Left lung (tissue), 10 donors: ENCODE results near the gene EDEM1. TPM values are rescaled to one million over a fixed set of nuclear protein-coding genes. Genes with fewer than 3 reads are reported as not detected.
A peak's percentile ranks its signal among the peaks of the same experiment; 100 is the strongest.

Source experiments
- ATAC-seq: fragments of 200-7000 bp; cut with Tn5 transposase; one replicate; pipeline ENCODE4 v1.9.1; 2020; ENCODE audit warnings: moderate library complexity
- DNase-seq, 4 donors: peaks; one replicate each; pipeline ENCODE4 v3.0.0-alpha.2; 2013 to 2020
- H3K27ac ChIP-seq, 2 donors: fragments of 200-600 bp; sonication (generic) in 1 of 2; one replicate each; pipeline versions ENCODE4 v1.5.0 to v1.8.0; 2020 to 2021
- H3K27me3 ChIP-seq, 2 donors: fragments of 200-600 bp; sonication (generic) in 1 of 2; one replicate each; pipeline versions ENCODE4 v1.5.0 to v1.8.0; 2020 to 2021
- H3K36me3 ChIP-seq, 2 donors: fragments of 200-600 bp; sonication (generic) in 1 of 2; one replicate each; pipeline versions ENCODE4 v1.5.0 to v1.8.0; 2020 to 2021
- H3K4me1 ChIP-seq, 2 donors: fragments of 200-600 bp; one replicate each; pipeline ENCODE4 v1.8.0; 2021
- H3K4me3 ChIP-seq, 2 donors: fragments of 200-600 bp; sonication (generic) in 1 of 2; one replicate each; pipeline versions ENCODE4 v1.5.0 to v1.8.0; 2020 to 2021; ENCODE audit warnings: mild to moderate bottlenecking in 1 of 2
- H3K9me3 ChIP-seq, 2 donors: fragments of 200-600 bp; sonication (generic) in 1 of 2; one replicate each; pipeline versions ENCODE4 v1.5.0 to v1.8.0; 2020 to 2021
- CTCF ChIP-seq, 2 donors: fragments of 200-600 bp; sonication (generic) in 1 of 2; IDR thresholded peaks; one replicate each; pipeline versions ENCODE4 v1.5.0 to v1.8.0; 2021; ENCODE audit warnings: antibody characterized with exemption in 2 of 2
- intact Hi-C, 2 donors: fragments of 100-400 bp; cut with DNase I; formaldehyde crosslinking; loops; one replicate each; pipeline versions ENCODE4 v1.11.2 to v1.14.2; 2022
- polyA plus RNA-seq, 6 donors: library from polyadenylated mRNA; unstranded; fragments of 120-200 nt; gene quantifications; one replicate each; pipeline ENCODE4 v1.2.1, GENCODE V29; 2013; ENCODE audit not compliant: insufficient read length in 6 of 6
- total RNA-seq, 2 donors: library from RNA; stranded (reverse); fragmentation: NEBNext Ultra II Directional; extraction: Animal tissue kit (Norgen Biotek cat#: 25700); gene quantifications; one replicate each; pipeline ENCODE4 v1.2.1, GENCODE V29; 2021
- donor health status: DM: no; HTN: yes; CAD: no.
- donor health status: DM: no; HTN: no; CAD: no.

Gene EDEM1
- total and polyA plus RNA-seq, 8 donors: 24.1 to 104 (median 28.3) TPM

- no peak for ATAC-seq
- Histone ChIP-seq H3K36me3 (peaks cover 0 to 27% of the 10 kb centered on the region in 2 donors), H3K27me3 (no peaks in the 10 kb centered on the region), H3K4me3 (no peak overlapping the region), H3K9me3 (no peaks in the 10 kb centered on the region), H3K4me1 (peaks cover 5 to 56% of the 10 kb centered on the region in 2 donors), H3K27ac (peak overlapping the region in 1 of 2 donors; percentile 100)
- no peak for DNase-seq
- TF ChIP-seq CTCF (IDR thresholded peaks at IDR 0.05): no peak
- intact Hi-C loops: no loop called here
Measured at GRCh38 chr3:5184499-5184898, 3.0 kb upstream of the EDEM1 start.

GRCh38 chr3:5185093-5185673 is 2.3 kb upstream of the EDEM1 start:
- Histone ChIP-seq H3K9me3 (no peaks in the 10 kb centered on the region), H3K4me1 (peaks cover 5 to 63% of the 10 kb centered on the region in 2 donors), H3K4me3 (no peak overlapping the region), H3K27ac (peak overlapping the region in 1 of 2 donors; percentile 100), H3K36me3 (peaks cover 0 to 21% of the 10 kb centered on the region in 2 donors), H3K27me3 (no peaks in the 10 kb centered on the region)
- no peak for TF ChIP-seq CTCF (IDR thresholded peaks at IDR 0.05)
- intact Hi-C loops: no loop called here
- ATAC-seq (no peak), DNase-seq (no peak)

- Histone ChIP-seq H3K27me3 (no peaks in the 10 kb centered on the region), H3K4me1 (peaks cover 5 to 73% of the 10 kb centered on the region in 2 donors), H3K36me3 (peaks cover 0 to 10% of the 10 kb centered on the region in 2 donors), H3K9me3 (no peaks in the 10 kb centered on the region), H3K27ac (peak overlapping the region; percentile 97 to 100), H3K4me3 (peak overlapping the region; percentile 45 to 89)
- intact Hi-C loops: no loop called here
- ATAC-seq (peak; percentile 4), DNase-seq (peak in 1 of 4 donors; percentile 21)
- no peak for TF ChIP-seq CTCF (IDR thresholded peaks at IDR 0.05)
Measured at GRCh38 chr3:5186089-5186857, 1.2 kb upstream of the EDEM1 start.

- Histone ChIP-seq H3K27me3 (no peaks in the 10 kb centered on the region), H3K9me3 (no peaks in the 10 kb centered on the region), H3K4me1 (peaks cover 8 to 75% of the 10 kb centered on the region in 2 donors), H3K27ac (peak overlapping the region; percentile 97 to 100), H3K36me3 (peaks cover 0 to 4% of the 10 kb centered on the region in 2 donors), H3K4me3 (peak overlapping the region; percentile 45 to 89)
- intact Hi-C loops: no loop called here
- no peak for ATAC-seq
- peak in 1 of 4 donors; percentile 39 for DNase-seq
- TF ChIP-seq CTCF (IDR thresholded peaks at IDR 0.05): no peak
Measured at GRCh38 chr3:5186858-5187155, 700 bp upstream of the EDEM1 start.

- DNase-seq: peak; percentile 32 to 91 (median 46)
Measured at GRCh38 chr3:5187920-5188418, 462 bp downstream of the EDEM1 start.

More at GRCh38 chr3:5187920-5188418, 462 bp downstream of the EDEM1 start:
- peak overlapping the region; percentile 89 to 97 for H3K4me3 ChIP-seq
- H3K36me3 ChIP-seq: no peaks in the 10 kb centered on the region
- peak; percentile 8 for ATAC-seq
- intact Hi-C loops: no loop called here
- H3K9me3 ChIP-seq: no peaks in the 10 kb centered on the region
- H3K27ac ChIP-seq: peak overlapping the region; percentile 97 to 100
- peaks cover 18 to 78% of the 10 kb centered on the region in 2 donors for H3K4me1 ChIP-seq
- H3K27me3 ChIP-seq: no peaks in the 10 kb centered on the region
- no peak for TF ChIP-seq CTCF (IDR thresholded peaks at IDR 0.05)
